HG03064 (cell line): ENCODE data around the gene HOMEZ.
"Not testable (repeated sequence)": the region's sequence is repeated elsewhere in the genome, so short reads cannot be mapped to it uniquely, and the experiment has no call there.

Experiments used
- ATAC-seq: cut with Tn5 transposase; IDR thresholded peaks from one replicate; pipeline ENCODE4 v1.9.1; 2021; ENCODE audit warnings: low read depth; ENCODE audit not compliant: unreplicated experiment

The HOMEZ gene, protein sequence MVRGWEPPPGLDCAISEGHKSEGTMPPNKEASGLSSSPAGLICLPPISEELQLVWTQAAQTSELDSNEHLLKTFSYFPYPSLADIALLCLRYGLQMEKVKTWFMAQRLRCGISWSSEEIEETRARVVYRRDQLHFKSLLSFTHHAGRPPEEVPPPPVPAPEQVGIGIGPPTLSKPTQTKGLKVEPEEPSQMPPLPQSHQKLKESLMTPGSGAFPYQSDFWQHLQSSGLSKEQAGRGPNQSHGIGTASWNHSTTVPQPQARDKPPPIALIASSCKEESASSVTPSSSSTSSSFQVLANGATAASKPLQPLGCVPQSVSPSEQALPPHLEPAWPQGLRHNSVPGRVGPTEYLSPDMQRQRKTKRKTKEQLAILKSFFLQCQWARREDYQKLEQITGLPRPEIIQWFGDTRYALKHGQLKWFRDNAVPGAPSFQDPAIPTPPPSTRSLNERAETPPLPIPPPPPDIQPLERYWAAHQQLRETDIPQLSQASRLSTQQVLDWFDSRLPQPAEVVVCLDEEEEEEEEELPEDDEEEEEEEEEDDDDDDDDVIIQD

GRCh38 chr14:23286020-23286901 is at the start of gene HOMEZ:
TSS of gene HOMEZ (minus strand) at chr14:23286132. CDS start at chr14:23285952, 180 bp downstream.
- ATAC-seq, result peak; percentile 97

- no peak for ATAC-seq
Measured at GRCh38 chr14:23335623-23336022, 49.7 kb upstream of the HOMEZ start.

DNA sequence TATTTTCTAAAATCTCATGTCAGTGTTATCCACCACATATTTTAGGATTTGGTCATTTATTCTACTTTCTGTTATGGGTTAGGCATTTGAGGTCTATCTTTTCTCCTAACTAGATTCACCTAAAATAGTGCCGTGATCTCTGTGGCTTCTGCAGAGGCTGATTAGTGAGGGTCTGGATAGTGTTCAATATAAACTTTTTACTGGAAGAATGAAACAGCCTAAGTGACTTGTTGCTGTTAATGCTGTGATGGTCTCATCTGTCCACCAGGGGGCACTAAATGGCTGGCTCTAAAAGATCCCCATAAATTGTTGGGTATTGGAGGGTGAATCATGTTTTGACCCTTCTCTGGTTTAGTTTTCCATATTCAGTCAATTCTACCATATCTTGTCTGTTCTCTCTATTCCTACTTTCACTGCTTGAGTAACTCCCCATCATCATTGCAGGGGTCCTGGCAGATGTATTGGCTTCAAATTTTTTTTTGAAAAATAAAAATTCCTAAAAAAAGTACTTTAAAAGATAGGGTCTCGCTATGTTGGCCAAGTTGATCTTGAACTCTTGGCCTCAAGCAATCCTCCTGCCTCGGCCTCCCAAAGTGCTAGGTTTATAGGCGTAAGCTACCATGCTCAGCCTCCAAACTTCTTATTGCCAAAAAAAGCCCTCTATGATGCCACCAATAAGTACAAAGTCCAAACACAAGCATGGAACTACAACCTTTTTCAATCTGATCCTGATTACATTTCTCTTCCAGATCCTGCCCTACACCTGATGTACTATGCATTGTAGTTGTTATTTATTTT is 42.2 kb upstream of the HOMEZ start:
- no peak for ATAC-seq

DNA sequence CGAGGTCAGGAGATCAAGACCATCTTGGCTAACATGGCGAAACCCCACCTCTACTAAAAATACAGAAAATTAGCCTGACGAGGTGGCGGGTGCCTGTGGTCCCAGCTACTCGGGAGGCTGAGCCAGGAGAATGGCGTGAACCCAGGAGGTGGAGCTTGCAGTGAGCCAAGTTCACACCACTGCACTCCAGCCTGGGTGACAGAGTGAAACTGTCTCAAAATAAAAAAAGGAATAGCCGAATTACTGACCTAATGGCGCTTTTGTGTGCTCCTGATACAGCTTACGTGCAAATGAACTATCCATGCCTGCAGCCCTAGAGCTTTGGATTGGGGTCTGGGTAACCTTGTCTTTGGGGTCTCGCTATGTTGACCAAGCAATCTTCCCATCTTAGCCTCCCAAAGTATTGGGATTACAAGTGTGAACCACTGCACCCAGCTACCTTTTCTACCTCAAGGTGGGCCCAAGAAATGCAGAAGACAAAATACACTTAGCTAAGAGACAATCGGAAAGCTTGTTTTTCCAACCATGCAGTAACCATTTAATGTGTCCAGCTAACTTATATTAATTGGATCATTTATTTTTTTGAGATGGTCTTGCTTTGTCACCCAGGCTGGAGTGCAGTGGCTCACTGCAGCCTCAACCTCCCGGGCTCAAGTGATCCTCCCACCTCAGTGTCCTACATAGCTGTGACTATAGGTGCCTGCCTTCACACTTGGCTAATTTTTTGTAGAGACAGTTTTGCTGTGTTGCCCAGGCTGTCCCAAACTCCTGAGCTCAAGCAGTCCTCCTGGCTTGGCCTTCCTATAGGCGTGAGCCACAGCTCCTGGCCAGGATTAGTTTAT is 40.8 kb upstream of the HOMEZ start:
- ATAC-seq, result no peak

GRCh38 chr14:23325746-23326145 is 39.8 kb upstream of the HOMEZ start:
- ATAC-seq, result not testable (repeated sequence)

DNA sequence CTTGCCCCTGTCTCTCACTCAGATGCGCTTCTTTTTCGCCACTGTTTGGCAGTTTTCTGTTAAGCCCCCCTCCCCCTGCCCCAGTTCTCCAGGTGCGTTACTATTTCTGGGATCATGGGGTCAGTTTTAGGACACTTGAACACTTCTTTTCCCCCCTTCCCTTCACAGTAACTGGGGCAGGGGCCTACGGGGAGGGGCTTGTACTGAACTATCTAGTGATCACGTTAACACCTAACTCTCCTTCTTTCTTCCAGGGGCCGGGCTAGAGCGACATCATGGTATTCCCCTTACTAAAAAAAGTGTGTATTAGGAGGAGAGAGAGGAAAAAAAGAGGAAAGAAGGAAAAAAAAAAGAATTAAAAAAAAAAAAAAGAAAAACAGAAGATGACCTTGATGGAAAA is 39.1 kb upstream of the HOMEZ start:
- ATAC-seq, result no peak

DNA sequence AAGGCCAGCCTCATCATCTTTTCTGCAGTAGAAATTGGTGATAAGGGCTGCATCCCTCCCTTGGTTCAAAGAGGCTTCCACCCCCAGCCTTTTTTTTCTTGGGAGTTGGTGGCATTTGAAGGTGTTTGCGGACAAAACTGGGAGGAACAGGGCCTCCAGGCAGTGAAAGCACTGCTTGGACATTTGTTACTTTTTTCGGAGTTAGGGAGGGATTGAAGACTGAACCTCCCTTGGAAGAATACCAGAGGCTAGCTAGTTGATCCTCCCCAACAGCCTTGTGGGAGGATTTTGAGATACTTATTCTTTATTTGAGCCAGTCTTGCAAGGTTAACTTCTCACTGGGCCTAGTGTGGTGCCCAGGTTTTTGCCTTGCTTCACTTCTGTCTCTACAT is 38.5 kb upstream of the HOMEZ start:
- no peak for ATAC-seq

DNA sequence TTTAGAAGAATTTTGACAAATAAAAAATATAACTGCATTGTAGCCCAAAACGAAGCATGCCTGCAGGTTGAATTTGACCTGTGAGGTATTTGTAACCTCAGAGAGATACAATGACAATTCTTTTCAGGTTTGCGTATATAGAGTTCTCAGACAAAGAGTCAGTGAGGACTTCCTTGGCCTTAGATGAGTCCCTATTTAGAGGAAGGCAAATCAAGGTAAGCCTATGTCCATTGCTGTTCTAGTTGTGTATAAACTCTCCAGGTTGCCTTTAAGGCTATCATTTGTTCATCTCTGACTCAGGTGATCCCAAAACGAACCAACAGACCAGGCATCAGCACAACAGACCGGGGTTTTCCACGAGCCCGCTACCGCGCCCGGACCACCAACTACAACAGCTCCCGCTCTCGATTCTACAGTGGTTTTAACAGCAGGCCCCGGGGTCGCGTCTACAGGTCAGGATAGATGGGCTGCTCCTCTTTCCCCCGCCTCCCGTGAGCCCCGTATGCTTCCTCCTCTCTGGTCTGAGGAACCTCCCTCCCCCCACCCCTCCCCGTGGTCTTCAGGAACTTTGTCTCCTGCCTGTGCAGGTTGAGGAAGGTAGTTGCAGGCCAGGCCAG is 38.0 kb upstream of the HOMEZ start:
- no peak for ATAC-seq

DNA sequence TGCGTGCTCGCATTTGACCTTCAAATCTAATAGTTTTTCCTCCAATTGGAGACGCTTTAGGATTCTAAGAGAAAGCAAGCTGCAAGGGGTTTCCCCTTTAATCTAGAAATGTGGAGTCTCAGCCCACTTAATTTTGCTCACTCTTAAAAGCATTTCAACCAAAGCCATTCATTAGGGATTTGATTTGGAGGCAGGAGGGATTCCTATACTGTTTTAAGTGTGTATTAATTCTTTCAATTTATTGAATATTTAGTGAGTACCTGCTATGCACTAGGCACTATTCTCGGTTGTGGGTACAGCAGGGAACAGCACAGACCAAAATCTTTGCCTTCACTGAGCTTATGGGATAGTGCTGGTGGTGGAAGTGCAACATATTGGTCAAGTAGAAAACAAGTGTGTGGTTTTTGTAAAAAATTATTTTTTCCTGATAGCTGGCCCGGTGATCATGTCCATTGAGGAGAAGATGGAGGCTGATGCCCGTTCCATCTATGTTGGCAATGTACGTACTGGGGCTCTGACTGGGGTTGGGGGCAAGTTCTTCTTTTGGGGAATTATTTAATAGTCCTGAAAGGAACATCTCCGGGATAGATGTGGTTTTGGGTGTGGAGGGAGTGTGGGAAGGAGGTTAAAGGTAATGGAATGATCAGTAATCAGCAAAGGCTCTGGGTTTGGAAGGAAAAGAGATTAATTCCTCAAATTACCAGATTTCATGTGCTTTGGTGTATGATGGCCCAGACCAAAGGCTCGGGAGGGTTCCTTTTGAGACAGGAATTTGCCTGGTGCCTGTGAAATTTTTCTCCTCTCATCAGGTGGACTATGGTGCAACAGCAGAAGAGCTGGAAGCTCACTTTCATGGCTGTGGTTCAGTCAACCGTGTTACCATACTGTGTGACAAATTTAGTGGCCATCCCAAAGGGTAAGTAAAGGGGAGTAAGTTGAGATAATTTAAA is 36.9 kb upstream of the HOMEZ start:
- no peak for ATAC-seq

DNA sequence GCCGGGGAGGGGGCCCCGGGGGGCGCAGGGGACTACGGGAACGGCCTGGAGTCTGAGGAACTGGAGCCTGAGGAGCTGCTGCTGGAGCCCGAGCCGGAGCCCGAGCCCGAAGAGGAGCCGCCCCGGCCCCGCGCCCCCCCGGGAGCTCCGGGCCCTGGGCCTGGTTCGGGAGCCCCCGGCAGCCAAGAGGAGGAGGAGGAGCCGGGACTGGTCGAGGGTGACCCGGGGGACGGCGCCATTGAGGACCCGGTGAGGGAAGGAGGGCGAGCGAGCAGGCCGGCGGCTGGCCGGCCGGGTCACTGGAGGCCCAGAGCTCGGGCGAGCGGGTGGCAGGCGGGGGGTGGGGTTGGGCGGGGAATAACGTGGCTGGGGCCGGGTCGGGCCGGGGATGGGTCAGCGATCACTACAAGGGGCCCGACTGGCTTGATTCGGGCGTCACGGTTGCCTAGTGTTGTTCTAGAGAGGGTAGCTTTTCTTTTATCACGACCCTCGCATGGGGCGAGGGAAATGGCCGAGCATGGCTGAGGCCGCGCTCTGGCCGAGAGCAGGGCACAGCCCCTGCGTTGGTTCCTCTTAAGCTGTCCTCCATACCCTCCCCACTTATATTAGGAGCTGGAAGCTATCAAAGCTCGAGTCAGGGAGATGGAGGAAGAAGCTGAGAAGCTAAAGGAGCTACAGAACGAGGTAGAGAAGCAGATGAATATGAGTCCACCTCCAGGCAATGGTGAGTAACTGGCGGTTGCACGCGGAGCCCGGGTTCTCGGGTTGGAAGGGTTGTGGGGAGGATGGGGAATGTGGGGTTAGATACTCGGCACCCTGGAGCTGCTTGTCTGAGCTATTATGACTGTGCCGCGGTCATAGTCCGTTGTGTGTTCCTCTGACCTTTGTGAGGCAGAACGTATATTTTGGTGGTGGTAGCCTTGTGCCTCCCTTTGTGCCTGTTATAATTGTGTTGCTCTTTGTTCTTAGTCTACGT is 35.9 kb upstream of the HOMEZ start:
- peak; percentile 9 for ATAC-seq

- peak; percentile 88 for ATAC-seq
Measured at GRCh38 chr14:23320584-23321571, 34.9 kb upstream of the HOMEZ start, which contains the start of gene PABPN1. TSS of gene PABPN1 (plus strand) at chr14:23321457. CDS start at chr14:23321470, 13 bp downstream.

- no peak for ATAC-seq
Measured at GRCh38 chr14:23319746-23320583, 34.0 kb upstream of the HOMEZ start.

- ATAC-seq, result no peak
Measured at GRCh38 chr14:23316300-23316699, 30.4 kb upstream of the HOMEZ start.

DNA sequence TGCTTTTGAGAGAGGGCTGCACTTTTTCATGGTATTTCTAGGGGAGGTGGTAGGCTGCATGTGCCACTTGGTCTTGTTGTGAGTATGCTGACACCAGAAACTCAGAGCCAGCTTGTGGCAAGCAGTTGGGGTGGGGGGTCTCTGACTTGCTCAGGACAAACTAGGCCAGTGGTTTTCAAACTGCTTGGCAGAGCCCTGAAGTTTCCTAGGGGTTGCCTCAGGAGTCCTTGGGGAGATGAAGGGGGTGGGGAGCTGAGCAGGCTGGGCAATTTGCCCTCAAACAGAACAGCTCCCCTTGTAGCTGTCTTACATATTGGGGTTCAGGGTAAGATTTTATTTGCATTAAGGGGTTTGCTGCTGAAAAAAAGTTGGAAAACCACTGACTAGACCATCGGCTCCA is 24.6 kb upstream of the HOMEZ start:
- ATAC-seq, result no peak
